DOHH2 (cell line): ENCODE results near the gene TP53BP2.
"Not testable (repeated sequence)": the region's sequence is repeated elsewhere in the genome, so short reads cannot be mapped to it uniquely, and the experiment has no call there.

ENCODE experiments used
- CTCF ChIP-seq: fragments of 200-600 bp; sonication (generic); IDR thresholded peaks from one replicate; pipeline ENCODE4 v1.5.1; 2014; ENCODE audit warnings: antibody characterized with exemption, mild to moderate bottlenecking, low read depth, low read length; ENCODE audit not compliant: poor library complexity, severe bottlenecking
- EZH2phosphoT487 ChIP-seq: fragments of 200-600 bp; sonication (generic); IDR thresholded peaks from 2 replicates; pipeline ENCODE4 v1.6.1; 2017; ENCODE audit warnings: borderline replicate concordance, mild to moderate bottlenecking, antibody characterized with exemption, low read length, moderate library complexity, mixed read lengths

DNA sequence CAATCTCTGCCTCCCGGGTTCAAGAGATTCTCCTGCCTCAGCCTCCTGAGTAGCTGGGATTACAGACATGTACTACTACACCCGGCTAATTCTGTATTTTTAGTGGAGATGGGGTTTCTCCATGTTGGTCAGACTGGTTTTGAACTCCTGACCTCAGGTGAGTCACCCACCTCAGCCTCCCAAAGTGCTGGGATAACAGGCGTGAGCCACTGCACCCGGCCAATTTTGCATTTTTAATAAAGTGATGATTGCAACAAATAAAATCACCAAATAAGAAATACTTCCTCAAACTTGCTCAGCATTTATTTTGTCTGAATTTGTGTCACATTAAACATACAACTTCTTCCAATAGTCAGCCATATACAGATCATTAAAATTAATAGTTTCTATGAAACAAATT is 35.8 kb downstream of the TP53BP2 start:
- TF ChIP-seq CTCF, EZH2phosphoT487: not testable (repeated sequence)
